OCI-LY1 (cell line): ENCODE measurements around the gene CELSR3.

ENCODE experiments used
- EZH2 ChIP-seq: fragments of 200-600 bp; sonication (generic), shearing (Covaris generic); IDR thresholded peaks from 2 replicates; pipeline ENCODE4 v1.8.0; 2017; ENCODE audit warnings: borderline replicate concordance, mixed run types, mild to moderate bottlenecking, antibody characterized with exemption, low read length, moderate library complexity, mixed read lengths
- TF ChIP-seq, protein P1 (sequence below): fragments of 200-600 bp; sonication (generic), shearing (Covaris generic); IDR thresholded peaks from 2 replicates; pipeline ENCODE4 v1.5.1; 2017; ENCODE audit warnings: mild to moderate bottlenecking, antibody characterized with exemption, low read length, moderate library complexity, mixed read lengths

DNA sequence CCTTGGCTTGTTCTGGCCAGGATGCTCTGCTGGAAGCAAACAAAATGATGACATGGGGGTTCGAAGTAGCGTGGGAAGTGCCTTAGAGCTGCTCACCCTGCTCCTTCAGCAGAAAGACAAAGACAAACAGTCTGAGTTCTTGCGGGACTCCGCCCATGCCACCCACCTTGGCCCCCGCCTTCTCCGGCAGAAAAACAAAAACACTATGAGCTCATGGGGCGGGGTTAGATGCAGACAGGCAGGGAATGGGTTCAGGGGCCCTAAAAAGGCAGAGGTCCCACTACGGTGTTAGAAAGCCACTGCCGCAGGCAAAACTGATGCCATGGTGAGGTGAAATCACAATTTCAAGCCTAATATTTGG lies 32.7 kb upstream of the CELSR3 start:
- TF ChIP-seq, protein P1, sequence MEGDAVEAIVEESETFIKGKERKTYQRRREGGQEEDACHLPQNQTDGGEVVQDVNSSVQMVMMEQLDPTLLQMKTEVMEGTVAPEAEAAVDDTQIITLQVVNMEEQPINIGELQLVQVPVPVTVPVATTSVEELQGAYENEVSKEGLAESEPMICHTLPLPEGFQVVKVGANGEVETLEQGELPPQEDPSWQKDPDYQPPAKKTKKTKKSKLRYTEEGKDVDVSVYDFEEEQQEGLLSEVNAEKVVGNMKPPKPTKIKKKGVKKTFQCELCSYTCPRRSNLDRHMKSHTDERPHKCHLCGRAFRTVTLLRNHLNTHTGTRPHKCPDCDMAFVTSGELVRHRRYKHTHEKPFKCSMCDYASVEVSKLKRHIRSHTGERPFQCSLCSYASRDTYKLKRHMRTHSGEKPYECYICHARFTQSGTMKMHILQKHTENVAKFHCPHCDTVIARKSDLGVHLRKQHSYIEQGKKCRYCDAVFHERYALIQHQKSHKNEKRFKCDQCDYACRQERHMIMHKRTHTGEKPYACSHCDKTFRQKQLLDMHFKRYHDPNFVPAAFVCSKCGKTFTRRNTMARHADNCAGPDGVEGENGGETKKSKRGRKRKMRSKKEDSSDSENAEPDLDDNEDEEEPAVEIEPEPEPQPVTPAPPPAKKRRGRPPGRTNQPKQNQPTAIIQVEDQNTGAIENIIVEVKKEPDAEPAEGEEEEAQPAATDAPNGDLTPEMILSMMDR, result no peak
- no peak for TF ChIP-seq EZH2
